A172 (cell line): Measurements from ENCODE around the gene SLC34A3. TPM values are rescaled to one million over a fixed set of nuclear protein-coding genes. Genes with fewer than 3 reads are reported as not detected.
"Not testable (repeated sequence)": the region's sequence is repeated elsewhere in the genome, so short reads cannot be mapped to it uniquely, and the experiment has no call there.

ENCODE experiments used
- DNase-seq: peaks from one replicate; pipeline ENCODE4 v3.0.0-alpha.2; 2015; ENCODE audit warnings: low spot score
- total RNA-seq: library from RNA; depleted of rRNA; stranded (reverse); fragments of >200 nt; shearing (Covaris generic); gene quantifications from 2 replicates; pipeline ENCODE4 v1.2.3, GENCODE V29; 2014

Gene SLC34A3
- total RNA-seq, 1 experiment from 2014 or later = 1.6 TPM

GRCh38 chr9:137228968-137229896 is 1.5 kb upstream of the SLC34A3 start:
- DNase-seq = no peak

GRCh38 chr9:137229903-137230704 is 597 bp upstream of the SLC34A3 start:
- DNase-seq = no peak

- no peak for DNase-seq
Measured at GRCh38 chr9:137231372-137232039, 805 bp downstream of the SLC34A3 start.

- no peak for DNase-seq
Measured at GRCh38 chr9:137232101-137232500, 1.4 kb downstream of the SLC34A3 start.

- DNase-seq = no peak
Measured at GRCh38 chr9:137232510-137232909, 1.8 kb downstream of the SLC34A3 start.

- DNase-seq = no peak
Measured at GRCh38 chr9:137233143-137233980, 2.7 kb downstream of the SLC34A3 start.

GRCh38 chr9:137234055-137234697 is 3.5 kb downstream of the SLC34A3 start:
- no peak for DNase-seq

- no peak for DNase-seq
Measured at GRCh38 chr9:137234758-137235423, 4.2 kb downstream of the SLC34A3 start.

- DNase-seq = no peak
Measured at GRCh38 chr9:137235424-137236237, 4.9 kb downstream of the SLC34A3 start.

- DNase-seq = peak; percentile 76
Measured at GRCh38 chr9:137236238-137236935, 5.7 kb downstream of the SLC34A3 start.

- DNase-seq = no peak
Measured at GRCh38 chr9:137236936-137237421, 6.3 kb downstream of the SLC34A3 start.

- no peak for DNase-seq
Measured at GRCh38 chr9:137237759-137238726, 7.3 kb downstream of the SLC34A3 start.

GRCh38 chr9:137239541-137240200 is 9.0 kb downstream of the SLC34A3 start:
- not testable (repeated sequence) for DNase-seq

GRCh38 chr9:137240318-137240840 is 9.7 kb downstream of the SLC34A3 start:
- peak; percentile 71 for DNase-seq

- DNase-seq = peak; percentile 100
Measured at GRCh38 chr9:137240841-137241489, 10.3 kb downstream of the SLC34A3 start, which contains the start of gene TUBB4B. Gene TUBB4B (plus strand): TSS chr9:137241287. CDS start chr9:137241361, 74 bp downstream.
